ENCODE results near the gene MYO5A.

- TF ChIP-seq CTCF (conservative IDR thresholded peaks at IDR 0.05; ENCODE audit: low read length) (no peak), EZH2phosphoT487 (IDR thresholded peaks at IDR 0.05; ENCODE audit: borderline replicate concordance) (no peak)
Measured at GRCh38 chr15:52394118-52394517, 134.6 kb downstream of the MYO5A start.

All from Loucy (cell line).